ENCODE results near the gene VLDLR.

The VLDLR gene

DNA sequence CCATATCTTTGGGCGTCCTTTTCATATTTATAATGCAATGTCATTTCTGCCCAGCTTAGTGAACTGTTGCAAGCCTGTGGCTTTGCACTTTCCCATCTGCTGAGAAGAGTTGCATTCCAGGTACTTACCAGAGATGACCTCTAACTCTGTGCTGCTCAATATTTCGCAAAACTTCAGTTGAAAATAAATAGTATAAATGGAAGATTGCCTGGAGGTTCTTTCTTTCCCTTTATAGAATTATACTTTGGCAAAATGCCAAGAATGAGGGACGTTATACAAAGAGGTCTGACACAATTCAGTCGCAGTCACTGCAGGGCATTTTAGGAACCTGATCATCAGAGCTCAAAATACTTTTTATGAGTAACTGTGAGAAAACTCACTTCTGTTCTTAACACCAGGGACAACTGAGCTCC lies 18.9 kb upstream of the VLDLR start:
- TF ChIP-seq, protein P1, sequence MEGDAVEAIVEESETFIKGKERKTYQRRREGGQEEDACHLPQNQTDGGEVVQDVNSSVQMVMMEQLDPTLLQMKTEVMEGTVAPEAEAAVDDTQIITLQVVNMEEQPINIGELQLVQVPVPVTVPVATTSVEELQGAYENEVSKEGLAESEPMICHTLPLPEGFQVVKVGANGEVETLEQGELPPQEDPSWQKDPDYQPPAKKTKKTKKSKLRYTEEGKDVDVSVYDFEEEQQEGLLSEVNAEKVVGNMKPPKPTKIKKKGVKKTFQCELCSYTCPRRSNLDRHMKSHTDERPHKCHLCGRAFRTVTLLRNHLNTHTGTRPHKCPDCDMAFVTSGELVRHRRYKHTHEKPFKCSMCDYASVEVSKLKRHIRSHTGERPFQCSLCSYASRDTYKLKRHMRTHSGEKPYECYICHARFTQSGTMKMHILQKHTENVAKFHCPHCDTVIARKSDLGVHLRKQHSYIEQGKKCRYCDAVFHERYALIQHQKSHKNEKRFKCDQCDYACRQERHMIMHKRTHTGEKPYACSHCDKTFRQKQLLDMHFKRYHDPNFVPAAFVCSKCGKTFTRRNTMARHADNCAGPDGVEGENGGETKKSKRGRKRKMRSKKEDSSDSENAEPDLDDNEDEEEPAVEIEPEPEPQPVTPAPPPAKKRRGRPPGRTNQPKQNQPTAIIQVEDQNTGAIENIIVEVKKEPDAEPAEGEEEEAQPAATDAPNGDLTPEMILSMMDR (IDR thresholded peaks at IDR 0.05; ENCODE audit: low read depth, low read length): no peak
- no peaks in the 10 kb centered on the region for H3K27me3 ChIP-seq (ENCODE audit: insufficient read depth, low read depth, severe bottlenecking)
- DNase-seq: no peak
- no peaks in the 10 kb centered on the region for H3K9me3 ChIP-seq (ENCODE audit: severe bottlenecking)
- H3K27ac ChIP-seq: no peak overlapping the region
- H3K36me3 ChIP-seq: no peaks in the 10 kb centered on the region
- no peak overlapping the region for H3K4me3 ChIP-seq (ENCODE audit: low read depth, low read length)

DNA sequence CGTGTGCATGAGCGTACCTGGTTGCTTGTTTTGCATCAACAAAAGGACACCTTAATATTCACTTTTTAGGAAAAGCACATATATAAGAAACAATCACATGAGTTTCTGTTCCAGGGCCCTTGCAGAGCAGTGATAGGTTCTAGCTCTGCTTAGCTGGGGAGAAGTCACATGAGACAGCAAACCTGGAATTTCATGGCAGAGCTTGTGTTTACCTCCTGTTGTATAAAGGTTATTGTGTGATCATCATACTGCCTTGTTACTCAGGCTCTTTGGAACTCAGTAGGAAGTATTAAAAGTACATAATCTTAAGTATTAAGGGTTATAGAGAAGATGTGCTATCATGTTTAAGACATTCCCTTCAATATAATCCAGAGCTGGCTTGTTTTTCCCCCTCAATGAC lies 18.0 kb upstream of the VLDLR start:
- no peak overlapping the region for H3K4me3 ChIP-seq (ENCODE audit: low read depth, low read length)
- H3K27me3 ChIP-seq (ENCODE audit: insufficient read depth, low read depth, severe bottlenecking): no peaks in the 10 kb centered on the region
- H3K27ac ChIP-seq: no peak overlapping the region
- DNase-seq: no peak
- H3K36me3 ChIP-seq: no peaks in the 10 kb centered on the region
- TF ChIP-seq, protein P1 (IDR thresholded peaks at IDR 0.05; ENCODE audit: low read depth, low read length): no peak
- no peaks in the 10 kb centered on the region for H3K9me3 ChIP-seq (ENCODE audit: severe bottlenecking)

DNA sequence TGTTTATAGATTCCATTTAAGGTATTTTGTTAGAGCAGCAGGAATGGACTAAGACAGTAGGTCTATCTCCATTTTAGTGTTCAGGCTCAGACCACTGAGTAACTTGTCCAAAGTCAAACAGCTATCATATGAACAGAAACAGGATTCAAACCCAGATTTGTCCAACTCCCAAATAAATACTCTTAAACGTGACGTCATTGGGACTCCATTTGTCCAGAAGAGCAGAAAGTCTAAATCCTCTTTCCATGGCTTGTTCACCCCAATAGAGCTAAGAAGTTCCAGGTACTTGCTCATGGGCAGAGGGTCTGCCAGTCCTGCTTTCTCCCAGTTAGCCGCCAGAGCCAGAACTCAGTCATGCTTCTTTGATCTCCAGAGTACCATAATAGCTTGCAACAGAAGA lies 16.3 kb upstream of the VLDLR start:
- Histone ChIP-seq H3K36me3 (no peaks in the 10 kb centered on the region), H3K27ac (no peak overlapping the region), H3K9me3 (ENCODE audit: severe bottlenecking) (no peaks in the 10 kb centered on the region), H3K27me3 (ENCODE audit: insufficient read depth, low read depth, severe bottlenecking) (no peaks in the 10 kb centered on the region), H3K4me3 (ENCODE audit: low read depth, low read length) (no peak overlapping the region)
- no peak for DNase-seq
- TF ChIP-seq, protein P1 (IDR thresholded peaks at IDR 0.05; ENCODE audit: low read depth, low read length): no peak

DNA sequence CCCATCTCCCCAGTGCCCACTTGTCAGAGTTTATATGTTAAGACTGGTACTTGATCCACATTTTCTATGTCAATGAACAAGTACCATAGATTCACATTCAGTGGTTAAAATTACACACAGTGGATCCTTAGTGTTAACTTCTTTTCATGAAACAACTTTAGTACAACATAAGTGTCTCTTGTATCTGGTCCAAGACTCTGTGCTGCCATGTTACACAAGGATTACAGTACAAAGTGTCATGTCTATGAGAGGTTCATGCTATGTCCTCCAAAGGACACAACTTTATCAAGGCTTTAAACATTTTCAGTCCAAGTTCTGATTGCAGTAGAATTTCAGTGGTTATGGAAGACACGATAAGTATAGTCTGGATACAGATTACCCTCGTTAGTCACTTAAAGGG lies 13.3 kb upstream of the VLDLR start:
- TF ChIP-seq, protein P1 (IDR thresholded peaks at IDR 0.05; ENCODE audit: low read depth, low read length): no peak
- no peak for DNase-seq
- H3K27me3 ChIP-seq (ENCODE audit: insufficient read depth, low read depth, severe bottlenecking): no peaks in the 10 kb centered on the region
- H3K36me3 ChIP-seq: no peaks in the 10 kb centered on the region
- no peak overlapping the region for H3K4me3 ChIP-seq (ENCODE audit: low read depth, low read length)
- no peaks in the 10 kb centered on the region for H3K9me3 ChIP-seq (ENCODE audit: severe bottlenecking)
- H3K27ac ChIP-seq: no peak overlapping the region

DNA sequence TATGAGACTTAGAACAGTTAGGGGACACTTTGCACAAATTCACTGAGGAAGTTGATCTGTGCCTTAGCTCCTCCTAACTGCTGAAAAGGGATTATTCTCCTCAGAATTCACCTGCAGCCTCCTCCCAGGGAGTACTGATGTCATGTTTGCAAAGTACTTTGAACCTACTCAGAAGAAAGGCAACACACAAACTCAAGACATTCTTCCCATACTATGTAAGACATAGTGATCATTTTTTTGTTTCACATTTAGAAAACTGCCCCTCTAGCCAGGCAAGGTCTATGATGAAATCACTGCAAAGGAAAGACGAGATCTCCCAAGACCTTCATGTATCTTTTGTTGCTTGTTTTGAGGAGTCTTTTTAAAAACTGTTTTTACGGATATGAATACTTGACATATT lies 10.6 kb upstream of the VLDLR start:
- no peaks in the 10 kb centered on the region for H3K27me3 ChIP-seq (ENCODE audit: insufficient read depth, low read depth, severe bottlenecking)
- no peak for DNase-seq
- TF ChIP-seq, protein P1 (IDR thresholded peaks at IDR 0.05; ENCODE audit: low read depth, low read length): no peak
- no peaks in the 10 kb centered on the region for H3K9me3 ChIP-seq (ENCODE audit: severe bottlenecking)
- H3K27ac ChIP-seq: no peak overlapping the region
- H3K36me3 ChIP-seq: no peaks in the 10 kb centered on the region
- H3K4me3 ChIP-seq (ENCODE audit: low read depth, low read length): no peak overlapping the region

DNA sequence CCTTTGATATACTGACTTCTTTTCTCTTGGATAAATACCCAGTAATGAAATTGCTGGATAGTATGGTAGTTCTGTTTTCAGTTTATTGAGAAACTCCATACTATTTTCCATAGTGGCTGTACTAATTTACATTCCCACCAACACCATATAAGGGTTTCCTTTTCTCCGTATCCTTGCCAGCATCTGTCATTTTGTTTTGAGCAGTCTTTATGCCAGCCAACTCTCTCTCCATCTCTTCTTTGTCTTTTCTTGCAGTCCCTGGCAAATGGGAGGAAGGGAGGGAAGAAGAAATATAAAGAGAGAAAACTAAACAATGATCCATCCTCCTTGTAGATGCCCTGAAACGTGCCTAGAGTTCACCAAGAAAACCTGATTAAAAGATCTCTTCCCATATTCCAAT lies 9.6 kb upstream of the VLDLR start:
- no peaks in the 10 kb centered on the region for H3K36me3 ChIP-seq
- no peaks in the 10 kb centered on the region for H3K27me3 ChIP-seq (ENCODE audit: insufficient read depth, low read depth, severe bottlenecking)
- TF ChIP-seq, protein P1 (IDR thresholded peaks at IDR 0.05; ENCODE audit: low read depth, low read length): no peak
- no peaks in the 10 kb centered on the region for H3K9me3 ChIP-seq (ENCODE audit: severe bottlenecking)
- no peak for DNase-seq
- no peak overlapping the region for H3K4me3 ChIP-seq (ENCODE audit: low read depth, low read length)
- no peak overlapping the region for H3K27ac ChIP-seq

All from WERI-Rb-1 (cell line).